ENCODE data around the gene PPP6R3. TPM values are rescaled to one million over a fixed set of nuclear protein-coding genes. Genes with fewer than 3 reads are reported as not detected.
"Not testable (repeated sequence)": the region's sequence is repeated elsewhere in the genome, so short reads cannot be mapped to it uniquely, and the experiment has no call there.

PPP6R3 gene
- total and polyA plus RNA-seq, 5 donors from 2014 or later: 46.7 to 172 (median 51.6) TPM

DNA sequence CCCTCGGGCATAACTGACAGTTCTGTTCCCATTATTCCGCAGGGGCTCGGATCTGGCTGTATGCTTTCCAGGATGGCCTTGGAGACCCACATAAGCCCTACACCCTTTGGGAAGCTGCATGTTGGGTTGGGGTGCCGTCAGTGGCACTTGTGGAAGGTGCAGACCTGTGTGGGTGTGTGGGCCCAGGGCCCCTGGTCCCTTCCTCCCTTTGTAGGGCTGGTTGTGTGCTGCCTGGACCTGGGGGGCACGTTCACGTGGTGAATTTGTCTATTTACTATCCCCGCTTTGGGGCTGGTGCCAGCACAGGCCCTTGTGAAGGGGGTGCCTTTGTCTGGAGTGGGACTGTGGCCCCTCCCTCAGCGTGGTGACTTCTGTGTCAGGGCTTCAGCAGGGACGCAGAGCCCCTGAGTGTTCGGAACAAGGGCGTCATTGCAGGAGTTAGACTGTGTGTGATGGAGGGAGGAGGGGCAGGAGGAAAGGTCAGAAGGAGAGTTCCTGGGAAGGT lies 15.0 kb upstream of the PPP6R3 start:
- Mint-ChIP-seq H3K36me3 (no peaks in the 10 kb centered on the region), H3K9me3 (no peaks in the 10 kb centered on the region), H3K4me1 (peaks cover 0 to 11% (median 3%) of the 10 kb centered on the region in 4 donors), H3K4me3 (no peak overlapping the region), H3K27ac (peak overlapping the region in 1 of 3 donors; percentile 9), H3K27me3 (no peaks in the 10 kb centered on the region)
- Histone ChIP-seq H3K4me3 (ENCODE audit: low read depth, low read length) (no peak overlapping the region), H3K27ac (ENCODE audit: insufficient read depth, low read length, poor library complexity, severe bottlenecking) (no peak overlapping the region), H3K9me3 (ENCODE audit: control insufficient read depth in 2 of 2, low read length in 2 of 2) (no peaks in the 10 kb centered on the region), H3K27me3 (ENCODE audit: control insufficient read depth, insufficient read depth, low read length) (no peaks in the 10 kb centered on the region), H3K4me1 (ENCODE audit: control insufficient read depth, insufficient read depth, low read length, poor library complexity, severe bottlenecking) (no peaks in the 10 kb centered on the region), H3K36me3 (ENCODE audit: control insufficient read depth, insufficient read depth, low read length) (no peaks in the 10 kb centered on the region)
- DNase-seq (no peak), ATAC-seq (ENCODE audit: low read depth in 2 of 2) (no peak)

- no peaks in the 10 kb centered on the region for H3K27me3 Mint-ChIP-seq
- no peak overlapping the region for H3K4me3 ChIP-seq (ENCODE audit: low read depth, low read length)
Measured at GRCh38 chr11:68446046-68446725, 14.4 kb upstream of the PPP6R3 start.

GRCh38 chr11:68447015-68447801 lies 13.3 kb upstream of the PPP6R3 start:
- Histone ChIP-seq H3K4me1 (ENCODE audit: control insufficient read depth, insufficient read depth, low read length, poor library complexity, severe bottlenecking) (no peaks in the 10 kb centered on the region), H3K36me3 (ENCODE audit: control insufficient read depth, insufficient read depth, low read length) (no peaks in the 10 kb centered on the region), H3K4me3 (ENCODE audit: low read depth, low read length) (no peak overlapping the region), H3K27ac (ENCODE audit: insufficient read depth, low read length, poor library complexity, severe bottlenecking) (no peak overlapping the region), H3K27me3 (ENCODE audit: control insufficient read depth, insufficient read depth, low read length) (no peaks in the 10 kb centered on the region), H3K9me3 (ENCODE audit: control insufficient read depth in 2 of 2, low read length in 2 of 2) (no peaks in the 10 kb centered on the region)
- peak; percentile 58 to 74 (median 73) for DNase-seq
- no peaks in the 10 kb centered on the region for H3K36me3 Mint-ChIP-seq
- H3K27ac Mint-ChIP-seq: peak overlapping the region in 2 of 3 donors; percentile 78 to 90
- H3K4me1 Mint-ChIP-seq: peaks cover 0 to 11% (median 3%) of the 10 kb centered on the region in 4 donors
- H3K27me3 Mint-ChIP-seq: peaks cover 4% of the 10 kb centered on the region
- H3K9me3 Mint-ChIP-seq: no peaks in the 10 kb centered on the region
- no peak overlapping the region for H3K4me3 Mint-ChIP-seq
- ATAC-seq (ENCODE audit: low read depth in 2 of 2): peak; percentile 88 to 90

More at GRCh38 chr11:68446046-68446725, 14.4 kb upstream of the PPP6R3 start:
- Mint-ChIP-seq H3K9me3 (no peaks in the 10 kb centered on the region), H3K27ac (no peak overlapping the region), H3K36me3 (no peaks in the 10 kb centered on the region), H3K4me3 (no peak overlapping the region), H3K4me1 (peaks cover 0 to 11% (median 3%) of the 10 kb centered on the region in 4 donors)
- Histone ChIP-seq H3K27ac (ENCODE audit: insufficient read depth, low read length, poor library complexity, severe bottlenecking) (no peak overlapping the region), H3K36me3 (ENCODE audit: control insufficient read depth, insufficient read depth, low read length) (no peaks in the 10 kb centered on the region), H3K4me1 (ENCODE audit: control insufficient read depth, insufficient read depth, low read length, poor library complexity, severe bottlenecking) (no peaks in the 10 kb centered on the region), H3K9me3 (ENCODE audit: control insufficient read depth in 2 of 2, low read length in 2 of 2) (no peaks in the 10 kb centered on the region), H3K27me3 (ENCODE audit: control insufficient read depth, insufficient read depth, low read length) (no peaks in the 10 kb centered on the region)
- DNase-seq (no peak), ATAC-seq (ENCODE audit: low read depth in 2 of 2) (no peak)

DNA sequence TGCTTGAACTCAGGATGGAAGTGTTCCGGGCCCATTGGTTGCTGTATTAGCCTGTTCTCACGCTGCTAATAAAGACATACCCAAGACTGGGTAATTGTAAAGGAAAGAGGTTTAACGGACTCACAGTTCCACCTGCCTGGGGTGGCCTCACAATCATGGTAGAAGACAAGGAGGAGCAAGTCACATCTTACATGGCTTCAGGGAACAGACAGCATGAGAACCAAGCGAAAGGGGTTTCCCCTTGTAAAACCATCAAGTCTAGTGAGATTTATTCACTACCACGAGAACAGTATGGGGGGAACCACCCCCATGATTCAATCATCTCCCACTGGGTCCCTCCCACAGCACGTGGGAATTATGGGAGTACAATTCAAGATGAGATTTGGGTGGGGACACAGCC lies 12.6 kb upstream of the PPP6R3 start:
- not testable (repeated sequence) for H3K36me3 Mint-ChIP-seq; H3K27ac Mint-ChIP-seq; H3K9me3 Mint-ChIP-seq; DNase-seq; H3K4me1 ChIP-seq (ENCODE audit: control insufficient read depth, insufficient read depth, low read length, poor library complexity, severe bottlenecking); H3K27ac ChIP-seq (ENCODE audit: insufficient read depth, low read length, poor library complexity, severe bottlenecking); H3K36me3 ChIP-seq (ENCODE audit: control insufficient read depth, insufficient read depth, low read length); ATAC-seq (ENCODE audit: low read depth in 2 of 2); H3K9me3 ChIP-seq (ENCODE audit: control insufficient read depth in 2 of 2, low read length in 2 of 2); H3K27me3 ChIP-seq (ENCODE audit: control insufficient read depth, insufficient read depth, low read length); H3K4me3 ChIP-seq (ENCODE audit: low read depth, low read length); H3K27me3 Mint-ChIP-seq; H3K4me3 Mint-ChIP-seq
- H3K4me1 Mint-ChIP-seq: peaks cover 0 to 11% (median 3%) of the 10 kb centered on the region in 4 donors

- H3K27ac Mint-ChIP-seq: no peak overlapping the region
- Histone ChIP-seq H3K36me3 (ENCODE audit: control insufficient read depth, insufficient read depth, low read length) (no peaks in the 10 kb centered on the region), H3K4me3 (ENCODE audit: low read depth, low read length) (no peak overlapping the region), H3K4me1 (ENCODE audit: control insufficient read depth, insufficient read depth, low read length, poor library complexity, severe bottlenecking) (no peaks in the 10 kb centered on the region), H3K9me3 (ENCODE audit: control insufficient read depth in 2 of 2, low read length in 2 of 2) (no peaks in the 10 kb centered on the region), H3K27ac (ENCODE audit: insufficient read depth, low read length, poor library complexity, severe bottlenecking) (no peak overlapping the region), H3K27me3 (ENCODE audit: control insufficient read depth, insufficient read depth, low read length) (no peaks in the 10 kb centered on the region)
- H3K36me3 Mint-ChIP-seq: no peaks in the 10 kb centered on the region
- no peak for ATAC-seq (ENCODE audit: low read depth in 2 of 2)
- no peak for DNase-seq
- H3K9me3 Mint-ChIP-seq: no peaks in the 10 kb centered on the region
- peaks cover 0 to 11% (median 3%) of the 10 kb centered on the region in 4 donors for H3K4me1 Mint-ChIP-seq
- no peak overlapping the region for H3K4me3 Mint-ChIP-seq
- H3K27me3 Mint-ChIP-seq: peaks cover 4% of the 10 kb centered on the region
Measured at GRCh38 chr11:68448604-68449011, 11.9 kb upstream of the PPP6R3 start.

- ATAC-seq (ENCODE audit: low read depth in 2 of 2) (no peak), DNase-seq (no peak)
- Histone ChIP-seq H3K9me3 (ENCODE audit: control insufficient read depth in 2 of 2, low read length in 2 of 2) (no peaks in the 10 kb centered on the region), H3K4me3 (ENCODE audit: low read depth, low read length) (no peak overlapping the region), H3K4me1 (ENCODE audit: control insufficient read depth, insufficient read depth, low read length, poor library complexity, severe bottlenecking) (no peaks in the 10 kb centered on the region), H3K36me3 (ENCODE audit: control insufficient read depth, insufficient read depth, low read length) (no peaks in the 10 kb centered on the region), H3K27ac (ENCODE audit: insufficient read depth, low read length, poor library complexity, severe bottlenecking) (no peak overlapping the region), H3K27me3 (ENCODE audit: control insufficient read depth, insufficient read depth, low read length) (no peaks in the 10 kb centered on the region)
- H3K4me3 Mint-ChIP-seq: no peak overlapping the region
- H3K9me3 Mint-ChIP-seq: no peaks in the 10 kb centered on the region
- H3K27me3 Mint-ChIP-seq: peaks cover 4% of the 10 kb centered on the region
- H3K4me1 Mint-ChIP-seq: peaks cover 0 to 11% (median 3%) of the 10 kb centered on the region in 4 donors
- H3K36me3 Mint-ChIP-seq: no peaks in the 10 kb centered on the region
- no peak overlapping the region for H3K27ac Mint-ChIP-seq
Measured at GRCh38 chr11:68449951-68450350, 10.6 kb upstream of the PPP6R3 start.

DNA sequence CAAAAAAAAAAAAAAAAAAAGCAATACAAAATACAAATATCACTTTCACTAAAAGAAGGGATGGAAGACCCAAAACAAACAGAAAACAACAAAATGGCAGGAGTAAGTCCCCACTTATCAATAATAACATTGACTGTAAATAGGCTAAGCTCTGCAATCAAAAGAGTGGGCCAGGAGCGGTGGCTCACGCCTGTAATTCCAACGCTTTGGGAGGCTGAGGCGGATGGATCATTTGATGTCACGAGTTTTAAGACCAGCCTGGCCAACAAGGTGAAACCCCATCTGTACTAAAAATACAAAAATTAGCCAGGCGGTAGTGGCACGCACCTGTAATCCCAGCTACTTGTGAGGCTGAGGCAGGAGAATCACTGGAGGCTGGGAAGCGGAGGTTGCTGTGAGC lies 9.8 kb upstream of the PPP6R3 start:
- H3K4me3 ChIP-seq (ENCODE audit: low read depth, low read length): no peak overlapping the region
- Mint-ChIP-seq H3K4me1 (peaks cover 0 to 11% (median 3%) of the 10 kb centered on the region in 4 donors), H3K4me3 (no peak overlapping the region), H3K27me3 (peaks cover 4% of the 10 kb centered on the region), H3K9me3 (no peaks in the 10 kb centered on the region), H3K36me3 (no peaks in the 10 kb centered on the region), H3K27ac (no peak overlapping the region)
- no peaks in the 10 kb centered on the region for H3K36me3 ChIP-seq (ENCODE audit: control insufficient read depth, insufficient read depth, low read length)
- DNase-seq (no peak), ATAC-seq (ENCODE audit: low read depth in 2 of 2) (no peak)
- no peak overlapping the region for H3K27ac ChIP-seq (ENCODE audit: insufficient read depth, low read length, poor library complexity, severe bottlenecking)
- no peaks in the 10 kb centered on the region for H3K9me3 ChIP-seq (ENCODE audit: control insufficient read depth in 2 of 2, low read length in 2 of 2)
- H3K27me3 ChIP-seq (ENCODE audit: control insufficient read depth, insufficient read depth, low read length): no peaks in the 10 kb centered on the region
- no peaks in the 10 kb centered on the region for H3K4me1 ChIP-seq (ENCODE audit: control insufficient read depth, insufficient read depth, low read length, poor library complexity, severe bottlenecking)
